ENCODE data around the gene BCAM.

The BCAM gene

GRCh38 chr19:44794610-44795009 is 14.3 kb upstream of the BCAM start:
- FAIRE-seq = no peak

DNA sequence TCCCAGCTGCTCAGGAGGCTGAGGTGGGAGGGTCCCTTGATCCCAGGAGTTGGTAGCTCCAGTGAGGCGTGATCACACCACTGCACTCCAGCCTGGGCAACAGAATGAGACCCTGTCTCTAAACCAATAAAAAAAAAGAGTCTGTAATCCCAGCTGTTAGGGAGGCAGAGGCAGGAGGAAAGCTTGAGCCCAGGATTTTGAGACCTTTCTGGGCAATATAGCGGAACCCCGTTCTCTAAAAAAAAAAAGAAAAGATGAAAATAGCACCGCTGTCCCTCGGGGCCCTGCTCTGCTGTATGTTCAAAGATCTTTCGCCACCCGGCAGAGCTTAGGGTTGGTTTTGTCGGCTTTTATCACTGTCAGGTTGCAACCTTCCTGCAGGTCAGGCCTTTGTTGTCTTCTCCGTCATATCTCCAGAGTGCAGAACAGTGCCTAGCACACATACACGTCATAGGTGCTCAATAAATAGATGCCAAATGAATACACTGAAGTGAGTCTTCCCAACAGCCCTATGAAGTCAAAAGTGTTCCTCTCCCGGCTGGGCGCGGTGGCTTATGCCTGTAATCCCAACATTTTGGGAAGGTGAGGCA is 13.4 kb upstream of the BCAM start:
- FAIRE-seq = no peak

DNA sequence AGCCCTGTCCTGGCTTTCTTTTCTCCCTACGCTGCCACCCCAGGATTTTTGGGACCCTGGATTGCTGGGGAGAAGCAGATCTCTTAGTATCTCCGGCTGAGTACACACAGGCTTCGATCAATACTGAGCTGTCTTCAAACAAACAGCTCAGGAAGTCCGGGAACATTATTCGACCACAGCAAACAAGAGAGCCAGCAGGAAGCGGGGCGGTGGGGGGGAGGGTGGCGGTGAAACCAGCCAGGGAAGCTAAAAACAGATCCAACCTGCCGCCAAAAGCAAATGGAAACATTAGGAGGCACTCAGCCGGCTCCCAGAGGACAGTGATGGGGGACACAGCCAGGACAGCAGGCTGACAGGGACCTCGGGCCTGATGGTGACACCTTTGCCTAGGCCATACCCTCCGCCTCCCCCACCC is 12.2 kb upstream of the BCAM start:
- FAIRE-seq = no peak

DNA sequence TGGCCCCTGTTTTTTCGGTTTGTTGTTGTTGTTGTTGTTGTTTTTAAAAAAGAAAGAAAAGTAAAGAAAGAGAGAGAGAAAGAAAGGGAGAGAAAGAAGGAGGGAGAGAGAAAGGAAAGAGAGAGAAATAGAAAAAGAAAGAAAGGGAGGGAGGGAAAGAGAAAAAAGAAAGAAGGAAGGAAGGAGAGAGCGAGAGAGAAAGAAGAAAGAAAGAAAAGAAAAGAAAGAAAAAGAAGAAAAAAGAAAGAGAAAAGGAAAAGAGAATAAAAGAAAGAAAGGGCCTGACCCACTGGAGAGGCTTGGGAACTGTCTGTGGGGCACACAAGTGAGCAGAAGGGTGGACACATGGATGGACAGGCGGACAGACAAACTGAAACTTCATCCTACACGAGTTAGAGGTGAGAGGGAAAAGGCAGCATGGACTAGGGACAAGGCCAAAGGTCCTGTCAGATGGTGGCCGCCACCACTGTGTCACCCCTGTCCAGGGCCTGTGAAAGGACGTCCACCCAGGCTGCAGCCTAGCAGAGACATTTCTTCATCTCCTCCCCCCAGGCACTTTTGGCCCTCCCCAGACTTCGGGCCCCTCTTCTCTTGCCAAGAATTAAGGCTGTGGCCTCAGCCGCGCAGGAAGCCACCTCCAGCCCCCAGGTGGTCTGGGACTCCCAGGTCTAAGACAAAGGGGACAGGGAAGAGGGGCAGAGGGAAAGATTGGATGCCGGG is 9.1 kb upstream of the BCAM start:
- no peak for FAIRE-seq

GRCh38 chr19:44800461-44800860 is 8.4 kb upstream of the BCAM start:
- FAIRE-seq = no peak

GRCh38 chr19:44803442-44804428 is 5.2 kb upstream of the BCAM start:
- FAIRE-seq = no peak

GRCh38 chr19:44806291-44806690 is 2.6 kb upstream of the BCAM start:
- FAIRE-seq = no peak

- no peak for FAIRE-seq
Measured at GRCh38 chr19:44807162-44807561, 1.7 kb upstream of the BCAM start.

GRCh38 chr19:44807652-44808462 is 1.0 kb upstream of the BCAM start:
- FAIRE-seq = no peak

GRCh38 chr19:44809577-44810233 is 802 bp downstream of the BCAM start:
- FAIRE-seq = no peak

GRCh38 chr19:44810234-44811121 is 1.6 kb downstream of the BCAM start:
- no peak for FAIRE-seq

- FAIRE-seq = no peak
Measured at GRCh38 chr19:44811122-44811419, 2.2 kb downstream of the BCAM start.

DNA sequence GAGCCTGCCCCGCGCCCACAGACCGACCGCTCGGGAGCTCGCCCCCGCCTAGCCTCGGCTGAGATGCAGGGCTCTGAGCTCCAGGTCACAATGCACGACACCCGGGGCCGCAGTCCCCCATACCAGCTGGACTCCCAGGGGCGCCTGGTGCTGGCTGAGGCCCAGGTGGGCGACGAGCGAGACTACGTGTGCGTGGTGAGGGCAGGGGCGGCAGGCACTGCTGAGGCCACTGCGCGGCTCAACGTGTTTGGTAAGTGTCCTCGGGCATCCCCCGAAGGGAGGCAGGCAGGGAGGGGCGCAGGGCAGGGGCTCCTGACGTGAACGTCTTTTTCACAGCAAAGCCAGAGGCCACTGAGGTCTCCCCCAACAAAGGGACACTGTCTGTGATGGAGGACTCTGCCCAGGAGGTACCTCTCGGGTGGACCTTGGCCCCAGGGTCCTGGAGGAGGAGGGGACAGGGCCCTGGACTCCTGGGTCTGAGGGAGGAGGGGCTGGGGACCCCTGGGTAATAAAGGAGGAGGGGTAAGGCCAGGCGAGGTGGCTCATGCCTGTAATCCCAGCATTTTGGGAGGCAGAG is 3.3 kb downstream of the BCAM start:
- FAIRE-seq = no peak

DNA sequence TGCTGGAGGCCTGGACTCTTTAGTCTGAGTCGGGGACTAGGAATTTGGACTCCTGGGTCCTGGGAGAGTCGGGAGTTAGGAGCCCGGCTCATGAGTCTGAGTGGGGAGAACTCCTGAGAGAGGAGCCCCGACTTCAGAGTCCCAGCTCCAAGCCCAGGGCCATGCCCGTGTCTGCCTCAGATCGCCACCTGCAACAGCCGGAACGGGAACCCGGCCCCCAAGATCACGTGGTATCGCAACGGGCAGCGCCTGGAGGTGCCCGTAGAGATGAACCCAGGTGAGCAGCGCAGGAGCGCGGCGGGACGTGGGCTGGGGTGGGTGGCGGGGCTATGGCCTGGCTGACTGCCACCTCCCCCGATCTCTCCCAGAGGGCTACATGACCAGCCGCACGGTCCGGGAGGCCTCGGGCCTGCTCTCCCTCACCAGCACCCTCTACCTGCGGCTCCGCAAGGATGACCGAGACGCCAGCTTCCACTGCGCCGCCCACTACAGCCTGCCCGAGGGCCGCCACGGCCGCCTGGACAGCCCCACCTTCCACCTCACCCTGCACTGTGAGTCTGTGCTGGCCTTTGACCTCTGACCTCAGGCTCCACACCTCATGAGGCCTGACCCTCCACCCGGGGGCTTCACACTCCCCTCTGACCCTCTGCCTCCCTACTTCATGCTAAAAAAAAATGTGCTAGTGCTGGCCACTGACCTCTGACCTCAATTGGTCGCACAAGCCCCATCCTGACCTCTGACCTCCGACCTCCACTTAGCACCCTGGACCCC is 4.4 kb downstream of the BCAM start:
- FAIRE-seq = no peak

- no peak for FAIRE-seq
Measured at GRCh38 chr19:44813841-44814470, 5.1 kb downstream of the BCAM start.

GRCh38 chr19:44814517-44814916 is 5.6 kb downstream of the BCAM start:
- no peak for FAIRE-seq

GRCh38 chr19:44816301-44816700 is 7.4 kb downstream of the BCAM start:
- no peak for FAIRE-seq

GRCh38 chr19:44817725-44818465 is 9.0 kb downstream of the BCAM start:
- no peak for FAIRE-seq
